Caco-2 (cell line): ENCODE measurements around the gene DAPK1. TPM values are rescaled to one million over a fixed set of nuclear protein-coding genes. Genes with fewer than 3 reads are reported as not detected.

Experiments used
- BruUV-seq: library from RNA; stranded (reverse); fragments of 400-500 nt; replicated peaks from 2 replicates; lab custom pipeline; 2021; lab: Mats Ljungman, UMichigan
- CTCF ChIA-PET: fragments of 300-600 bp; sonication (Branson Sonifier 250); formaldehyde crosslinking; loops from one replicate; lab custom pipeline; 2022; ENCODE audit warnings: antibody characterized with exemption; lab: Charles Lee
- POLR2A ChIA-PET: fragments of 300-600 bp; sonication (Branson Sonifier 250); formaldehyde crosslinking; loops from one replicate; lab custom pipeline; 2022; ENCODE audit warnings: antibody characterized with exemption; lab: Charles Lee
- DNase-seq, 2 experiments: peaks; one replicate each; pipeline versions ENCODE4 v3.0.0 to v3.0.0-alpha.2; 2020 to 2022
- H3K27me3 ChIP-seq: replicated peaks from 2 replicates; pipeline ENCODE4 v1.6.0; 2011; ENCODE audit warnings: low read length; ENCODE audit not compliant: control insufficient read depth, insufficient read depth
- H3K36me3 ChIP-seq: 2 replicates; pipeline ENCODE4 v1.5.1; 2011; ENCODE audit warnings: low read length; ENCODE audit not compliant: control insufficient read depth, insufficient read depth
- H3K4me1 ChIP-seq: fragments of 250-450 bp; sonication (Bioruptor Pico); 2 replicates; pipeline ENCODE4 v1.5.1; 2020; ENCODE audit warnings: mild to moderate bottlenecking
- H3K4me3 ChIP-seq: 2 replicates; pipeline ENCODE4 v1.5.1; 2011; ENCODE audit warnings: low read depth, mild to moderate bottlenecking, control low read depth, low read length
- H3K9me3 ChIP-seq: fragments of 250-450 bp; sonication (Bioruptor Pico); 2 replicates; pipeline ENCODE4 v1.5.1; 2020; ENCODE audit warnings: mild to moderate bottlenecking, moderate library complexity
- H3K27ac Mint-ChIP-seq: one replicate; pipeline ENCODE4 v1.8.0; 2022; ENCODE audit warnings: mixed read lengths; ENCODE audit not compliant: unreplicated experiment
- H3K27me3 Mint-ChIP-seq: one replicate; pipeline ENCODE4 v1.8.0; 2022; ENCODE audit warnings: mixed read lengths; ENCODE audit not compliant: insufficient read depth, unreplicated experiment
- H3K36me3 Mint-ChIP-seq: one replicate; pipeline ENCODE4 v1.8.0; 2022; ENCODE audit warnings: mild to moderate bottlenecking, mixed read lengths; ENCODE audit not compliant: insufficient read depth, unreplicated experiment
- H3K4me1 Mint-ChIP-seq: one replicate; pipeline ENCODE4 v1.8.0; 2022; ENCODE audit warnings: low read depth, mixed read lengths; ENCODE audit not compliant: unreplicated experiment
- H3K4me3 Mint-ChIP-seq: one replicate; pipeline ENCODE4 v1.8.0; 2022; ENCODE audit warnings: mild to moderate bottlenecking, moderate library complexity, mixed read lengths; ENCODE audit not compliant: unreplicated experiment
- H3K9me3 Mint-ChIP-seq: one replicate; pipeline ENCODE4 v1.8.0; 2022; ENCODE audit warnings: mixed read lengths; ENCODE audit not compliant: unreplicated experiment
- intact Hi-C: fragments of 100-400 bp; cut with micrococcal nuclease; formaldehyde crosslinking; loops from one replicate; pipeline ENCODE4 v1.10.0; 2022; ENCODE audit not compliant: unreplicated experiment
- total RNA-seq: library from RNA; stranded (reverse); gene quantifications from 2 replicates; pipeline ENCODE4 v1.2.3, GENCODE V29; 2022
- TF ChIP-seq, protein P1 (sequence below), 2 experiments: fragments of 200-600 bp in 1 of 2; IDR thresholded peaks; 1 replicate in 1 of 2; 2 replicates in 1 of 2; pipeline versions ENCODE4 v1.5.1 to v1.8.0; 2011 to 2022; ENCODE audit warnings: antibody characterized with exemption in 1 of 2, control low read depth in 1 of 2, inconsistent platforms in 1 of 2, low read depth in 1 of 2, low read length in 1 of 2, mild to moderate bottlenecking in 1 of 2, moderate library complexity in 1 of 2; ENCODE audit not compliant: insufficient read depth in 1 of 2, severe bottlenecking in 1 of 2, unreplicated experiment in 1 of 2

Gene DAPK1
- total RNA-seq, 1 experiment from 2014 or later: 79.2 TPM

DNA sequence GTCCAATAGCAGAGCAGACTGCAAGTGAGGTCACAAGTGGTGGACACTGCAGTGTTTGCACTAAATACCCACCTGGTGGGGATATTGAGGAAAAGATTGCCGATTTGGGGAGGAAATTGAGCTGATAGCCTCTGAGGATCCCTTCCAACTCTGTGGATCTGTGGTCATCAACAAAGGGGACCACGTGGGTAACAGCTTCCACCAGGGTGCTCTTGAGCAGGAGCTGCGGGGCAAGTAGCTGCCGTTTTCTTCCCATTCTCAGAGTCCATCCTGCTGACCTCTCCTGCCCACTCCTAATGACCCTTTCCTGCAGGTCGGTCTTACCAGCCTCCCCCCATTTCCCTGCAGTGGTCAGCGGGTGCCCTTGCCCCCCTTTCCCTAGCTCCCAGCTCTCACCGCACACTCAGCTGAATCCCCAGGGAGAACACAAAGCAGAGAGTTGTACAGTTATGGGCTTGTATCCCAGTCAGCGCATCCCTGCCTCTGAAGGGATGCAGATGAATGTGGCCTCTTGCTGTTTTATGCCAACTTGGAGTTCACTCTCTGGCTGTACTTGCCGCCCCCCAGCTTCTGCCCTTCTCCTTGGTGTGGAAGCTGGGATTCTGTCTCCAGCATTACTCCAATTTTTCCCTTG lies 18.0 kb downstream of the DAPK1 start:
- Histone ChIP-seq H3K4me3 (no peak overlapping the region), H3K27me3 (no peaks in the 10 kb centered on the region), H3K36me3 (no peaks in the 10 kb centered on the region), H3K4me1 (no peaks in the 10 kb centered on the region), H3K9me3 (no peaks in the 10 kb centered on the region)
- intact Hi-C loops: no loop called here
- TF ChIP-seq, protein P1, sequence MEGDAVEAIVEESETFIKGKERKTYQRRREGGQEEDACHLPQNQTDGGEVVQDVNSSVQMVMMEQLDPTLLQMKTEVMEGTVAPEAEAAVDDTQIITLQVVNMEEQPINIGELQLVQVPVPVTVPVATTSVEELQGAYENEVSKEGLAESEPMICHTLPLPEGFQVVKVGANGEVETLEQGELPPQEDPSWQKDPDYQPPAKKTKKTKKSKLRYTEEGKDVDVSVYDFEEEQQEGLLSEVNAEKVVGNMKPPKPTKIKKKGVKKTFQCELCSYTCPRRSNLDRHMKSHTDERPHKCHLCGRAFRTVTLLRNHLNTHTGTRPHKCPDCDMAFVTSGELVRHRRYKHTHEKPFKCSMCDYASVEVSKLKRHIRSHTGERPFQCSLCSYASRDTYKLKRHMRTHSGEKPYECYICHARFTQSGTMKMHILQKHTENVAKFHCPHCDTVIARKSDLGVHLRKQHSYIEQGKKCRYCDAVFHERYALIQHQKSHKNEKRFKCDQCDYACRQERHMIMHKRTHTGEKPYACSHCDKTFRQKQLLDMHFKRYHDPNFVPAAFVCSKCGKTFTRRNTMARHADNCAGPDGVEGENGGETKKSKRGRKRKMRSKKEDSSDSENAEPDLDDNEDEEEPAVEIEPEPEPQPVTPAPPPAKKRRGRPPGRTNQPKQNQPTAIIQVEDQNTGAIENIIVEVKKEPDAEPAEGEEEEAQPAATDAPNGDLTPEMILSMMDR (IDR thresholded peaks at IDR 0.05; ENCODE audit: insufficient read depth in 1 of 2, low read depth in 1 of 2, low read length in 1 of 2, severe bottlenecking in 1 of 2, unreplicated experiment in 1 of 2): no peak
- Mint-ChIP-seq H3K9me3 (no peaks in the 10 kb centered on the region), H3K4me3 (no peak overlapping the region), H3K27me3 (no peaks in the 10 kb centered on the region), H3K36me3 (peaks cover 14% of the 10 kb centered on the region), H3K27ac (no peak overlapping the region), H3K4me1 (no peaks in the 10 kb centered on the region)
- ChIA-PET POLR2A (no interaction called here), CTCF (no interaction called here)
- no peak for DNase-seq
- BruUV-seq: no TSS peak

DNA sequence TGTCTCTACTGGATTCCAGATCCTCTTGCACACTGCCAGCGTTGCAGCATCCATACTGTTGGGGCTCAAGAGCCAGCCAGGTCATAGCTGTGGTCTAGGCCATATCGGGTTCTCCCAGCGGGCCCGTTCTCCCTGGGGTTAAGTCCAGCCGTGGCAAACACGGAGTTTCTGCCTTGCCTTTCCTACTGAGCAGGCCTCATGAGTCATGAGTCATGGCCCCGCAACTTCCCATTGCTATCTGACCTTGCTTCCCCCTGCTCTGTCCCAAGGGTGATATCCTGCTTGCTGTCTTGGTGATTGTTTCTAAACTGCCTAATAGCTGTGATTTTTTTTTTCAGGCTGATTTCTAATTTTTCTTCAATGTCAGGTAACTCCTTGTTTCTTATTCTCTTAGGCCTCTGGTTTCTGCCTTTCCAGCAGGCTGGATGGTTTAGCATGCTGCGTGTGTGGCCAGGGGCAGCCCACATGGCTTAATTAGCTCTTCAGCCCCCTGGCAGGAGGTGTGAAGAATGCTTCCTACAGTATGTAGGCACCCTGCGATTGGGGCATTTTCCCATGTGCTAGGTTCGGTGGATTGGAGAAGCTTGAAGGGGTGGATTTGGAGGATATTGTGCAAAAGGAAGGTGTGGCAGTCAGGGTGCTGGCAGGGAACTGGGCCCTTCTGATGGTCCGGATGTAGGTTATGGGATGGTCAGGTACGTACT lies 18.7 kb downstream of the DAPK1 start:
- H3K36me3 Mint-ChIP-seq: peaks cover 10% of the 10 kb centered on the region
- intact Hi-C loops: no loop called here
- TF ChIP-seq, protein P1 (IDR thresholded peaks at IDR 0.05; ENCODE audit: insufficient read depth in 1 of 2, low read depth in 1 of 2, low read length in 1 of 2, severe bottlenecking in 1 of 2, unreplicated experiment in 1 of 2): no peak
- POLR2A ChIA-PET: no interaction called here
- H3K9me3 Mint-ChIP-seq: no peaks in the 10 kb centered on the region
- H3K4me3 Mint-ChIP-seq: no peak overlapping the region
- no peaks in the 10 kb centered on the region for H3K4me1 Mint-ChIP-seq
- no peaks in the 10 kb centered on the region for H3K27me3 Mint-ChIP-seq
- no peak overlapping the region for H3K27ac Mint-ChIP-seq
- H3K9me3 ChIP-seq: no peaks in the 10 kb centered on the region
- CTCF ChIA-PET: no interaction called here
- no peaks in the 10 kb centered on the region for H3K4me1 ChIP-seq
- H3K4me3 ChIP-seq: no peak overlapping the region
- DNase-seq: no peak
- BruUV-seq: no TSS peak
- H3K27me3 ChIP-seq: no peaks in the 10 kb centered on the region
- H3K36me3 ChIP-seq: no peaks in the 10 kb centered on the region

DNA sequence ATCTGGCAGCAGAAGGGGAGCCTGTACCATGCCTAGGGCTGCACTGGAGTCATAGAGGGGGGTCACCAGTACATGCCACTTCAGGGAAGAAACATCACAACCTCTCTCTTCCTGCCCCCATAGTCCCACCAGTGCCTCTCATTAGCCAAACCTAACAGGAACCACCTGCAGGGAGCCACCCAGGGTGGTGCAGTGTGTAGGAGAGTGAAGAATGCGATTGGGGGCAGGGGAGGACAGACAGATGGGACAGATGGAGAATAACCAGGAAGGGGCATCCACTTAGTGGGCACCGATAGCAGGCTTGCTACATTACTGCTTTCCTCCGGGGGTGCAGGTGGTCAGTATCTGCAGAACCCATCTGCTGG lies 19.2 kb downstream of the DAPK1 start:
- CTCF ChIA-PET: no interaction called here
- POLR2A ChIA-PET: no interaction called here
- no peaks in the 10 kb centered on the region for H3K9me3 Mint-ChIP-seq

More for the DNA sequence above, 19.2 kb downstream of the DAPK1 start:
- TF ChIP-seq, protein P1 (IDR thresholded peaks at IDR 0.05; ENCODE audit: insufficient read depth in 1 of 2, low read depth in 1 of 2, low read length in 1 of 2, severe bottlenecking in 1 of 2, unreplicated experiment in 1 of 2): no peak
- H3K27me3 Mint-ChIP-seq: no peaks in the 10 kb centered on the region
- H3K4me3 Mint-ChIP-seq: no peak overlapping the region
- no peaks in the 10 kb centered on the region for H3K9me3 ChIP-seq
- no peak for DNase-seq
- no peaks in the 10 kb centered on the region for H3K27me3 ChIP-seq
- H3K36me3 ChIP-seq: no peaks in the 10 kb centered on the region
- no peaks in the 10 kb centered on the region for H3K4me1 ChIP-seq
- peaks cover 13% of the 10 kb centered on the region for H3K36me3 Mint-ChIP-seq
- H3K4me1 Mint-ChIP-seq: no peaks in the 10 kb centered on the region
- no peak overlapping the region for H3K27ac Mint-ChIP-seq
- no peak overlapping the region for H3K4me3 ChIP-seq
- no TSS peak for BruUV-seq
- intact Hi-C loops: no loop called here
